OCI-LY7 (cell line): Measurements from ENCODE around the gene HTR3B. TPM values are rescaled to one million over a fixed set of nuclear protein-coding genes. Genes with fewer than 3 reads are reported as not detected.

Source experiments
- BruUV-seq: library from RNA; stranded (reverse); fragments of 400-500 nt; replicated peaks from 2 replicates; lab custom pipeline; 2021; lab: Mats Ljungman, UMichigan
- CTCF ChIA-PET: fragments of 300-600 bp; sonication (Branson Sonifier 250); formaldehyde crosslinking; loops from one replicate; lab custom pipeline; 2022; ENCODE audit warnings: antibody characterized with exemption; ENCODE audit not compliant: unreplicated experiment; lab: Charles Lee
- POLR2A ChIA-PET: fragments of 300-600 bp; sonication (Branson Sonifier 250); formaldehyde crosslinking; loops from one replicate; lab custom pipeline; 2022; ENCODE audit warnings: antibody characterized with exemption; lab: Charles Lee
- DNase-seq: peaks from one replicate; pipeline ENCODE4 v3.0.0-alpha.2; 2015; ENCODE audit warnings: low spot score
- H2AFZ ChIP-seq: fragments of 200-600 bp; sonication (generic), shearing (Covaris generic); 2 replicates; pipeline ENCODE4 v1.6.1; 2014; ENCODE audit warnings: mild to moderate bottlenecking, antibody characterized with exemption, low read length, moderate library complexity
- H3K27ac ChIP-seq: fragments of 200-600 bp; sonication (generic); 2 replicates; pipeline ENCODE4 v1.5.1; 2014; ENCODE audit warnings: mixed run types, low read depth, mild to moderate bottlenecking, moderate library complexity, low read length, inconsistent platforms; ENCODE audit not compliant: poor library complexity, severe bottlenecking
- H3K36me3 ChIP-seq: fragments of 200-600 bp; sonication (generic); 2 replicates; pipeline ENCODE4 v1.6.1; 2014; ENCODE audit warnings: mild to moderate bottlenecking, antibody characterized with exemption, low read length, moderate library complexity, mixed read lengths; ENCODE audit not compliant: insufficient read depth
- H3K4me1 ChIP-seq: fragments of 200-600 bp; sonication (generic); 2 replicates; pipeline ENCODE4 v1.5.1; 2014; ENCODE audit warnings: mild to moderate bottlenecking, low read length; ENCODE audit not compliant: insufficient read depth, poor library complexity, severe bottlenecking
- H3K4me2 ChIP-seq: fragments of 200-600 bp; sonication (generic); 2 replicates; pipeline ENCODE4 v1.6.1; 2014; ENCODE audit warnings: mild to moderate bottlenecking, low read length
- H3K4me3 ChIP-seq: fragments of 200-600 bp; sonication (generic); 2 replicates; pipeline ENCODE4 v1.5.1; 2014; ENCODE audit warnings: mild to moderate bottlenecking, low read depth, low read length; ENCODE audit not compliant: poor library complexity, severe bottlenecking
- H3K79me2 ChIP-seq: fragments of 200-600 bp; sonication (generic); 2 replicates; pipeline ENCODE4 v1.6.1; 2016; ENCODE audit warnings: low read depth, mild to moderate bottlenecking, low read length, moderate library complexity, mixed read lengths; ENCODE audit not compliant: insufficient read depth
- H3K9me2 ChIP-seq: fragments of 200-600 bp; sonication (generic); 2 replicates; pipeline ENCODE4 v1.6.1; 2016; ENCODE audit warnings: mild to moderate bottlenecking, low read length, mixed read lengths; ENCODE audit not compliant: insufficient read depth
- H3K9me3 ChIP-seq: fragments of 200-600 bp; sonication (generic); 2 replicates; pipeline ENCODE4 v1.6.1; 2014; ENCODE audit warnings: mild to moderate bottlenecking, mixed run types, low read length, mixed read lengths
- H4K20me1 ChIP-seq: fragments of 200-600 bp; sonication (generic); 2 replicates; pipeline ENCODE4 v1.6.1; 2014; ENCODE audit warnings: mild to moderate bottlenecking, antibody characterized with exemption, low read length, moderate library complexity, mixed read lengths; ENCODE audit not compliant: insufficient read depth
- CTCF ChIP-seq: fragments of 200-600 bp; sonication (generic); conservative IDR thresholded peaks from 2 replicates; pipeline ENCODE4 v1.5.1; 2014; ENCODE audit warnings: mild to moderate bottlenecking, antibody characterized with exemption, low read length, moderate library complexity, mixed read lengths
- EZH2phosphoT487 ChIP-seq: fragments of 200-600 bp; sonication (generic); IDR thresholded peaks from 2 replicates; pipeline ENCODE4 v1.6.1; 2018; ENCODE audit warnings: low read depth, borderline replicate concordance, mild to moderate bottlenecking, mixed run types, antibody characterized with exemption, low read length, moderate library complexity, mixed read lengths
- intact Hi-C: fragments of 100-400 bp; cut with micrococcal nuclease; formaldehyde crosslinking; loops from one replicate; pipeline ENCODE4 v1.10.0; 2022; ENCODE audit not compliant: unreplicated experiment
- total RNA-seq, 2 experiments: library from RNA; depleted of rRNA in 1 of 2; stranded (reverse); fragments of >200 nt in 1 of 2; shearing (Covaris generic) in 1 of 2; gene quantifications; 2 replicates each; pipeline ENCODE4 v1.2.3, GENCODE V29; 2014 to 2022

The HTR3B gene
- total RNA-seq, 2 experiments from 2014 or later = not detected

- BruUV-seq = no TSS peak
- POLR2A ChIA-PET = interaction anchor here (2.3 kb wide), 1 partner anchor 10 kb away, joined by 5 read pairs; no protein-coding TSS in a partner anchor
- Histone ChIP-seq H3K79me2 (no peaks in the 10 kb centered on the region), H3K4me2 (peak overlapping the region; percentile 49), H3K27ac (peak overlapping the region; percentile 54), H4K20me1 (no peaks in the 10 kb centered on the region), H2AFZ (no peak overlapping the region), H3K9me3 (no peaks in the 10 kb centered on the region), H3K36me3 (no peaks in the 10 kb centered on the region), H3K9me2 (no peaks in the 10 kb centered on the region), H3K4me1 (peaks cover 36% of the 10 kb centered on the region), H3K4me3 (no peak overlapping the region)
- CTCF ChIA-PET = interaction anchor here (0.6 kb wide), 2 partner anchors 201 to 280 kb away, joined by 3 read pairs; no protein-coding TSS in a partner anchor
- no peak for DNase-seq
- no peak for TF ChIP-seq EZH2phosphoT487
- no peak for TF ChIP-seq CTCF
- intact Hi-C loops = loop anchor here (2.0 to 5.0 kb wide), 2 partner anchors 100 to 183 kb away; partner anchors contain the start of gene USP28
Measured at GRCh38 chr11:113977701-113978100, 73.1 kb downstream of the HTR3B start.

- ChIA-PET POLR2A (interaction anchor here (1.2 kb wide), 1 partner anchor 283 kb away, joined by 3 read pairs; no protein-coding TSS in a partner anchor), CTCF (no interaction called here)
- Histone ChIP-seq H3K9me3 (no peaks in the 10 kb centered on the region), H3K79me2 (no peaks in the 10 kb centered on the region), H3K9me2 (no peaks in the 10 kb centered on the region), H4K20me1 (no peaks in the 10 kb centered on the region), H3K4me1 (peaks cover 28% of the 10 kb centered on the region), H3K4me3 (no peak overlapping the region), H3K27ac (no peak overlapping the region), H3K4me2 (no peak overlapping the region), H3K36me3 (no peaks in the 10 kb centered on the region), H2AFZ (no peak overlapping the region)
- intact Hi-C loops = loop anchor here (5.0 kb wide), 1 partner anchor 102 kb away; the partner anchor contains the start of gene USP28
- no TSS peak for BruUV-seq
- TF ChIP-seq CTCF = no peak
- TF ChIP-seq EZH2phosphoT487 = no peak
- DNase-seq = no peak
Measured at GRCh38 chr11:113979431-113979830, 74.8 kb downstream of the HTR3B start.

GRCh38 chr11:113980785-113981184, 76.2 kb downstream of the HTR3B start:
- Histone ChIP-seq H4K20me1 (no peaks in the 10 kb centered on the region), H3K9me3 (no peaks in the 10 kb centered on the region), H3K4me2 (no peak overlapping the region), H3K4me1 (peaks cover 28% of the 10 kb centered on the region), H3K36me3 (no peaks in the 10 kb centered on the region), H2AFZ (no peak overlapping the region), H3K9me2 (no peaks in the 10 kb centered on the region), H3K4me3 (no peak overlapping the region), H3K27ac (no peak overlapping the region), H3K79me2 (no peaks in the 10 kb centered on the region)
- CTCF ChIA-PET = no interaction called here
- no TSS peak for BruUV-seq
- TF ChIP-seq EZH2phosphoT487 (no peak), CTCF (no peak)
- POLR2A ChIA-PET = no interaction called here
- intact Hi-C loops = no loop called here
- DNase-seq = no peak
